LHCN-M2 (cell line): ENCODE measurements around the gene AGTPBP1. TPM values are rescaled to one million over a fixed set of nuclear protein-coding genes. Genes with fewer than 3 reads are reported as not detected.
A peak's percentile ranks its signal among the peaks of the same experiment; 100 is the strongest.
"Not testable (repeated sequence)": the region's sequence is repeated elsewhere in the genome, so short reads cannot be mapped to it uniquely, and the experiment has no call there.

Source experiments
- DNase-seq: peaks from one replicate; pipeline ENCODE4 v3.0.0-alpha.2; 2012; ENCODE audit warnings: low read depth
- total RNA-seq: library from RNA; depleted of rRNA; stranded (reverse); fragments of >200 nt; gene quantifications from 2 replicates; pipeline ENCODE4 v1.2.3, GENCODE V29; 2014

Gene AGTPBP1
- total RNA-seq, 1 experiment from 2014 or later, result 4.8 TPM

DNA sequence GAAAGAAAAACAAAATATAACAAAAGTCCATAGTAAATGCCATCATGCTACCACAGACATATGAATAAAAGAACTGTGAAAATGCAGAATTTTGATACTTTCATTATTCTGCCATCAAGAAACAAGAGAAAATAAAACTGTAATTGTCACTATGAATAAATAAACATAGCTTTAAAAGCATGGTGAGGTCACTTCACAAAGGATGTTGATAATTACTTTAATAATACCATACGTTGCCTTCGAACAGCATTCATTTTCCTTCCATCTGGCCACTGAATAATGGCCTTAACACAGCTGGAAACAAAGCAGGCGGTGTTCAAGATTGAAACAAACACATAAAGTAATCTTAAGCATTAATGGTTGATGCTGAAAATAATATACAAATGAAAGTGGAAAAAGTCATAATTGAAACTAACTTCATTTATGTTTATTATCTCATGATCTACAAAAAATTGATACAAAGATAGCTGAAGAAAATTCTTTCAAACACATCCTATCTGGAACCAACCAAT lies 102.0 kb downstream of the AGTPBP1 start:
- no peak for DNase-seq

DNA sequence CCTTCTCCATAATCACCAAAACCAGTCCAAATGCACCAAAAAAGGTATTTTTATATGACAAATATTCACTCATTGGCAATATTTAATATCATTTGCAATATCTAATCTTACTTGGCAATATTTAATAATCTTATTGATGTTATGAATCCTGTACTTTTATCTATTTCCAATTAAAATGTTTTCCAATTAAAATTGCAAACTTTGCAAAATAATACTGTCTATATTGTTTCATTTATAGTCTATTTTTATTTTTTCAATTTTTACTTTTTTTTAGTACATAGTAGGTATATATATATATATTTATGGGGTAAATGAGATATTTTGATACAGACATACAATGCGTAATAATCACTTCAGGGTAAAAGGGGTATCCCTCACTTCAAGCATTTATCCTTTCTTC lies 109.9 kb downstream of the AGTPBP1 start:
- DNase-seq, result no peak

DNA sequence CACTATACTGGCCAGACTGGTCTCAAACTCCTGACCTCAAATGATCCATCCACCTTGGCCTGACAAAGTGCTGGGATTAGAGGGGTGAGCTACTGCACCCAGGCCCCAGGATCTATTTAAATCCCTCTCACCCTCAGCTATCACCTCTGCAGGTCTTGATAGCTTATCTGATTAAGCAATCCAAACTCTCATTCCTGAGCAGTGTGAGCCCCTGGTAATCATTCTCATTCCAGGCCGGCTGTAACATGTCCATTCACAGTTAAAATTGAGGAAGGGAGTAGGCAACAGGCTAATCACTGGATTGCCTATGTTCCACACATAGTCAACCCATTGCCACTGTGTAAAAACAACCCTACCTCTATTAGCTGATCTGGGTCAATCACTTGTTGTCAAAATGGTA lies 111.1 kb downstream of the AGTPBP1 start:
- no peak for DNase-seq

DNA sequence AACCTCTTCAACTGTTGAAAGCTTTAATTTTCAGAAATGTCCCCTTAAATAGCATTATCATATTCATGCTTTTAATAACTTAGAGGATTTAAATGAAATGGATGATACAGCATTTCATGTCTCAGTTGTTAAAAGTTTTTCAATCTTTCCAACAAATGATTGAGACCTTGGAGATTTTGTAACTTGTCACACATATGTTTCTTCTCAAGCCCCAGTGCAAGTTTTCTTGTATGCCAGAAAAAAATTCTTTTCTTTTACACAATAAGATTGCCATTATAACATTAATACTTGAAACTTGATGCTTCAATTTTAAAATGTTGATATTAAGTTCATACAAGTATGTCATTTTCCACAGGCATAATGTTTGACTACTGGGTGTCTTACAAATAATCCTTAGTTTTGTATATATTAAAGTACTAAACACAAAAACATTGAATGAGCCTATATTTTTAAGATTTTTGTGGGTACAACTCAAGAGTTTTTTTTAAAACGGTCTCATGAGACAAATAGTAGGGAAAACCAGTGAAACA lies 124.5 kb downstream of the AGTPBP1 start:
- DNase-seq, result no peak

DNA sequence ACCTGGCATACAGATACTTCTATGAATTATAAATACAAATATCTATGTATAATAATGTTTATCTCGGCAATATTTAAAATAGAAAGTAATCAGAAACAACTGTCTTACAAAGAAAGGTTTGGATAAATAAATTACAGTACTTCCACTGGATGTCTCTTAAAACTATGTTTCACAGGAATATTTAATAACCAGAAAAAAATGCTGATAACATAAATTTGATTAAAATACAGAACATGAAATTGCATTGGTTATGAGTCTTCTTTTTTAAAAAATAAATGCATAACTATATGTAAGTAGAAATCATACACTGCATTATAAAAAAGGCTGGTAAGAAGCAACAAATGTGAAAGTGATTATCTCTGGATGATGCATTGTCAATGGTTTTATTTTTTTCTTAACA lies 126.0 kb downstream of the AGTPBP1 start:
- no peak for DNase-seq

DNA sequence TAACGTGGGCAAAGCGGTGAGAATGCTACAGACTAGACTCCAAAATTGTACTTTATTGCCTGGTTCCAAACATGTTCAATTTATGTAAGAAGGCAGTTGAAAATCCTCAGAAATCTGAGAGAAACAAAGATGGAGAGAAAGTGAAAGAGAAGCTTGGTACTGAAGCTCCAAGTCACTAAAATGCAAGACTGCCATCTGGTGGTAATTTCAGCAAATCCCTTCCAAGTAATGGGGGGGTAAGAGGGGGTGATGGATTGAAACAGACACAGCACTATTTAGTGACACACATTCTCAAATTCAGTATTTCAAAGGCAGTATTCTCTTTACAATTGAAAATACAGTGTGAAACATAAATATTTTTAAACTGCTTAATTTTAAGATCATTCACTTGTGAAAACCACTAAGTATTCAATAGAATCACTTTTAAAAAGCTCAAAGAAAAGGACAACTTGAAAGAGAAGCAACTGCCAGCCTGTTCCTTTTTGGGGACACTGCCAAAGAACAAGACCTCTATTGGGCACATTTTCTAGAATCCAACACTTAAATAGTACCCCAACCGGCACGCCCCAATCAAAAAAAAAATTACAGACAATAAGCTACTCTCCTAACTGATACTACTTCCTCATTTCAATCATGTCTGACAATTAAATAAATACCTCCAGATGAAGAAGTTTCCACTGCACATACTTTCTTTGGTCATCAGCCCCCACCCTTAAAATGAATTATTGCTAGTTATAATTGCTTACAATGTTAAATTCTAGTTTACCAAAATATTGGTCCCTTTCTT lies 131.5 kb downstream of the AGTPBP1 start:
- DNase-seq, result peak; percentile 76

DNA sequence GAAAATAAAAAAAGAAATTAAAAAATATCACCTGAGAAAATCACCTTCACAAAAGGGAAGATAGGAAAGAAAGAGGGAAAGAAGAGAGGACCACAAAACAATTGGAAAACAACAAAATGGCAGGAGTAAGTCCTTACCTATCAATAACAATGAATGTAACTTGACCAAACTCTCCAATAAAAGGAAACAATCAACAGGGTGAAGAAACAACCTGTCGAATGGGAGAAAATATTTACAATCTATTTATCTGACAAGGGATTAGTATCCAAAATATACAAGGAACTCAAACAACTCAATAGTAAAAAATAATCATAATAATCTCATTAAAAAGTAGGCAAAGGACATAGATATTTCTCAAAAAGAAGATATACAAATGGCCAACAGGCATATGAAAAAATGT lies 135.8 kb downstream of the AGTPBP1 start:
- no peak for DNase-seq

DNA sequence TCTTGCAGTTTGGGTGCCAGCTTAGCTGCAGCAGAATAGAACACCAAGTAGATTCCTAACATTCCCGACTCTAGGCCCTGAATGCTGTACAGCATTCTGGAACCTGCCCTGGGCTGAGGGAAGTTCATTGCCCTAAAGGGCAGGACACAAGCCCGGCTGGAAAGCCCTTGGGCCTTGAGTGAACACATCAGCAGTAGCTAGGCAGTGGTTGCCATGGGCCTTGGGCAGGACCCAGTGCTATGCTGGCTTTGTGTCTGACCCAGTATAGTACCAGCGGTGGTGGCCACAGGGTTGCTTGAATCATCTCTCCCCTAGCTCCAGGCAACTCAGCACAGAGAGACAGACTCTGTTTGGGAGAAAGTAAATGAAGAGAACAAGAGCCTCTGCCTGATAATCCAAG lies 137.8 kb downstream of the AGTPBP1 start:
- no peak for DNase-seq

DNA sequence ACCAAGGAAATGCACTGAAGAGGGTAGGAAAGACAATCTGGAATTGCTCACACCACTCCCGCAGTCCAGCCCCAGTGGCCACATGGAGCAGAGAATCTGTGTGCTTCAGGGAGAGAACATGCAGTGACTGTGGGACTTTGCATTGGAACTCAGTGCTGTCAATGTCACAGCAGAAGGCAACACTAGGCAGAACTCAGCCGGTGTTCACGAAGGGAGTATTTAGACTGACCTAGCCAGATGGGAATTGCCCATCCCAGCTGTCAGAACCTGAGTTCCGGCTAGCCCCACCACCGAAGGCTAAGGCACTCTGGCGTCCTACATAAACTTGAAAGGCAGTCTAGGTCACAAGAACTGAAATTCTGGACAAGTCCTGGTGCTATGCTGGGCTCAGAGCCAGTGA lies 139.0 kb downstream of the AGTPBP1 start:
- no peak for DNase-seq

DNA sequence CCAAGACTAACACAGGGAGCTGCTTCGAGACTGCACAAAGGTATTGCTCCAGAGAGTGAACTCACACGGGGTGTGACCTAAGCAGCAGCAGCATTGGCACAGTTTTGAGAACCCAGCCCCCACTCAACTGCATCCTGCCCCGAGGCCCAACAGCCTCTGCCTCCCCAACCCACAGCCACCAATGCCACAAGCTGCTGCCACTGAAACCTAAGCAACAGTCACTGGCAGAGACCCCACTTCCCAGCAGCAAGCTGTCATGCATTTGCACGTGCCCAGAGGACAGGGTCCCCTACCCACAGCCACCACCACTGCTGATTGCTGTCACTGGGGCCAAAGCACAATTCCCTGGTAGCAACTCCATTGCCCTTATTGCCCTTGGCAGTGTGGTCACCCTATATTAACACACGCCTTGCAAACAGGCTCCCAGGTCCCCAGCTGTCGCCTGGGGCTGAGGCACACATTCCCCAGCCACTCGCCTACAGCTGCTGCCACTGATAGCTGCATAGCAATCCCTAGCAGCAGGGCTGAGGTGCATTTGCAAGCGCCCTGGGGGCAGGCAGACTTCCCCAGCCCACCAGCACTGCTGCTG lies 141.0 kb downstream of the AGTPBP1 start:
- no peak for DNase-seq

DNA sequence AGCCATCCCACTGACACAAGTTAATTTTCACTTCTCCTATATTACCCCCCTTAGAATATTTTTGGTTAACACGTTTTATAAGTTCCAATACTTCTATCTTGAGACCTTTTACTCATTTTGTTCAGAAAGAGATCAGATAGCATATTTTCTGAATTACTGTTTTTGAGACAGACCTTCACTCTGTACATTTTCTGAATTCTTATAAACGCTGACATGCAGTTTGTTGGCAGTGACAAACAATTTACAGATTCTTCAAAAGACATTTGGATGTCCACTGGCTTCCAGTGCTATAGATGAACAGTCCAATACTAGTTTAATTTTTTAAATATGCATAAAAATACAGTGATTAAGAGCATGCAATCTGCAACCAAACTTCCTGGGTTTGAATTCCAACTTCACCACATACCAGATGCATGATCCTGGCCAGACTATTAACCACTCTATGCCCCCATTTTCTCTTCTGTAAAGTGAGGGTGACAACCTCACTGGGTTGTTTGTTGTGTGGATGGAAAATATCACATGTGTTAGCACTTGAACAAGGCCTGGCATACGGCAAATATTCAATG lies 142.1 kb downstream of the AGTPBP1 start:
- no peak for DNase-seq

DNA sequence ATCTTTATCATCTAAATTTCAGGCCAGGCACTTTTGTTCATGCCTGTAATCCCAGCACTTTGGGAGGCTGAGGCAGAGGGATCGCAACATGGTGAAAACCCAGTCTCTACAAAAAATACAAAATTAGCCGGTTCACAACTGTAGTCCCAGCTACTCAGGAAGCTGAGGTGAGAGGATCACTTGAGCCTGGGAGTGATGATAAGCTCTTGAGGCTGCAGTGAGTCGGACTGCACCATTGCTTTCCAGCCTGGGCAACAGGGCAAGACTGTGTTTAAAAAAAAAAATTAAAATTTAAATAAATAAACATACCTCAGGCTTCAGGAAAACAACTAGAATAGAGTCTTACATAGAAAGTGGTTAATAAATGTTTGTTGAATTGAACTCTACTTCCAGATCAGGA lies 147.4 kb downstream of the AGTPBP1 start:
- no peak for DNase-seq

DNA sequence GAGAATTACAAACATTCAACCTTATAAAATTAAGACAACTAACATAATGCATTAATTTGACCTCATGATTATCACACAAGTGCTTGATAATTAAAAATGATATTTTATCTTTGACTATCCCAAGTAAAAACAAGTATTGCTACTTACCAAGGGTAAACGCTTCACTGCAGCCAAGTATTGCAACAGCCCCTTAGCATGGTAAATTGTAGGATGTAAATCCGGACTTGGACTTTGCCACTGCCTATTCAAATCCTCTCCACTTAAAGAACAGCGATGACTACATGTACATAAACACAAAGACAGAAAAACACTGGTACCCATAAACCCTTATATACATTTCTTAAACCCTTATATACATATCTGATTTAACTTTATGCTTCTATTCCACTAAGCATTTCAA lies 155.1 kb downstream of the AGTPBP1 start:
- no peak for DNase-seq

DNA sequence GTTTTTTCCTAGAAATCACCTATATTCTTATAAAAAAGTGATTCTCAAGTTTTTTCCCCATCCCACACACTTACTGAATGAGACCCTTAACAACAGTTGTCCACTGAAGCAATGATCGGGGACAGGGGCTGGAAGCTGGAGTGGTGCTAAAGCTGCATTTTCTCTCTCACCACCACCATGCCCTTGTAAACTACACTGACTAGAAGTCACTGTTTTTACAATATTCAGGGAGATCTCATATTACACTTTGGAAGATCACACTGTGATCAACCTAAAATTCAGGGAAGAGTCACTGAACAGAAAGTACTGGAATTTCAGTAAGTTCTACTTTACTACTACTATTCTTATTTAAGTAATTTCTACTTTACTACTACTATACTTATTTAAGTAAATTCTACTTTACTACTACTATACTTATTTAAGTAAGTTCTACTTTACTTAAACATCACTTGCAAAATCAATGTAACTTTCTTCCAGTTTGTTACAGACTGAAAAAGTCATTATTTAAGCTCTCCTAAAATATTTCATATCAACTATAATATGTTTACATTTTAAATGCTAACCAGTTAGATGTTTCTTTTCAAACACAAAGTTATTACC lies 164.3 kb downstream of the AGTPBP1 start:
- no peak for DNase-seq

DNA sequence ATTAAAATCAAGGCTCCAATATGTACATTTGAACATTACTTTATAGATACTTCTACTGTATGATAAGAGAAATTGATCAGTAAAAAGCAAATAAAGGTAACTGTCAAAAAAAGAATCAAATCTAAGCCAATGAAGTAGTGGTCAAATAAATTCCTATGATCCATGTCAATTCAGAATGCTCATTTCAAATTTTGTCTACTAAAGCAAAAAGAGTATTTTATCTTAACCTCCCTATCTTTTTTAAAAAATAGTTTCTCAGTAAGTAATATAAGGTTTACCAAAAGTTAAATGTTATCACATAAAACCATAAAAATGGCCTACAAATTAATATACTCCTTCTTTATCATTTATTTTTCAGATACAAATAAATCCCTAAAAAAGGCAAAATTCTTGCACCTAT lies 165.9 kb downstream of the AGTPBP1 start:
- no peak for DNase-seq

DNA sequence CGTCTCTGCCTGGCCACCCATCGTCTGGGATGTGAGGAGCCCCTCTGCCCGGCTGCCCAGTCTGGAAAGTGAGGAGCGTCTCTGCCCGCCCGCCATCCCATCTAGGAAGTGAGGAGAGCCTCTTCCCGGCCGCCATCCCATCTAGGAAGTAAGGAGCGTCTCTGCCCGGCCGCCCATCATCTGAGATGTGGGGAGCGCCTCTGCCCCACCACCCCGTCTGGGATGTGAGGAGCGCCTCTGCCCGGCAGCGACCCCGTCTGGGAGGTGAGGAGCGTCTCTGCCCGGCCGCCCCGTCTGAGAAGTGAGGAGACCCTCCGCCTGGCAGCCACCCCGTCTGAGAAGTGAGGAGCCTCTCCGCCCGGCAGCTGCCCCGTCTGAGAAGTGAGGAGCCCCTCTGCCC lies 168.2 kb downstream of the AGTPBP1 start:
- DNase-seq, result not testable (repeated sequence)

DNA sequence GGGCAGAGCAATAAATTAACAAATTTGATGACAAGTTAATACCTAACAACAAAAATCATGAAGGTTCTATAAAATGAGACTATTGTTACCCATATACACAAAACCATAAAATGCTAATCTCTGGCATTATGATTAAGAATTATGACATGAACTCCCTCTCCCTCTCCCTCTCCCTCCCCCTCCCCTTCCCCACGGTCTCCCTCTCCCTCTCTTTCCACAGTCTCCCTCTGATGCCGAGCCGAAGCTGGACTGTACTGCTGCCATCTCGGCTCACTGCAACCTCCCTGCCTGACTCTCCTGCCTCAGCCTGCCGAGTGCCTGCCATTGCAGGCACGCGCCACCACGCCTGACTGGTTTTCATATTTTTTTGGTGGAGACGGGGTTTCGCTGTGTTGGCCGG lies 168.8 kb downstream of the AGTPBP1 start:
- not testable (repeated sequence) for DNase-seq

DNA sequence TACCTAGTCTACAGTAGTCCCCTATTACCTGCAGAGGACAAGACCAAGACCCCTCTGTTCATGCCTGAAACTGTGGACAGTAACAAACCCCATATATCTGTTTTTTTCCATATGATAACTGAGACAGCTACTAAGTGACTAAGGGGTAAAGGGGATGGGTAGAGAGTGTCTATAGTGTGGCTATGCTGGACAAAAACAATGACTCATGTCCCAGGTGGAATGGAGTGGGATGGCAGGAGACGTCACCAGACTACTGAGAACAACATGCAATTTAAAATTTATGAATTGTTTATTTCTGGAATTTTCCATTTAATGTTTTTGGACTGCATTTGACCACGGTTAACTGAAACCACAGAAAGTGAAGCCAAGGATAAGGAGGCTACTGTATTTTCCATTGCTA lies 171.8 kb downstream of the AGTPBP1 start:
- peak; percentile 33 for DNase-seq

DNA sequence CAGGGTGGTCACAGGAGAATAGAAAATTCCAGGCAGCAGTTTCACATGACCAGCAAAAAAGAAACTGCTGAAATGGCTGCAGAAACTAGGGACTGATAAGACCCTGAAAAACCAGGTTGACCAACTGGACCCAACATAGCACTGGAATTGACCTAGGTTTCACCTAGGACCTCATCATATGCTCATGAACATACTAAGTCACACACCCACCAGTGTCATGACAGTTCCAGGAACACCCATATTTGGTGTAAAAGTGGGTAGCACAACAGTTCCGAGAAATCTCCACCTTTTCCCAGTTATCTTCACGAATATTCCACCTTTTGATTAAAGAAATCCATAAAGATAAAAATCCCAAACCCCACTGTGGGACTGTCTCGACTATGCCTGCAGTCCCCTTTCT lies 182.2 kb downstream of the AGTPBP1 start:
- no peak for DNase-seq

DNA sequence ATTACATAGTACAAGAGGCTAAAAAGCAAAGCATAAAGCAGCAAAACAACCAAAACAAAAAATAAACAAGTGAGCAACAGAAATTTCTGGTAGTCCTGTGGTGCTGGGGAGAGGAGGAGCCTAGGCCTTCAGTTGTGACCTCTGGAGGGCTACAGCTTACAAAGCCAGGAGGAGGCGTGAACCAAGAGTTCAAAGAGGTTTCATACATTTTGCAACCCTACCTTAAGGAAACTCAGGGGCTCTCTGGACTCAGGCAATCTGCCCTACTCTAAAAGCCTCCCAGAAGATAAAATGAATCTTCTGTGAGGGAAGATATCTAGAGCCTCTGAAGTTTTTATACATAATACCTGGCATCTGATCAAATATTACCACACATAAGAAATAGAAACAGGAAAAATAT lies 187.4 kb downstream of the AGTPBP1 start:
- no peak for DNase-seq

DNA sequence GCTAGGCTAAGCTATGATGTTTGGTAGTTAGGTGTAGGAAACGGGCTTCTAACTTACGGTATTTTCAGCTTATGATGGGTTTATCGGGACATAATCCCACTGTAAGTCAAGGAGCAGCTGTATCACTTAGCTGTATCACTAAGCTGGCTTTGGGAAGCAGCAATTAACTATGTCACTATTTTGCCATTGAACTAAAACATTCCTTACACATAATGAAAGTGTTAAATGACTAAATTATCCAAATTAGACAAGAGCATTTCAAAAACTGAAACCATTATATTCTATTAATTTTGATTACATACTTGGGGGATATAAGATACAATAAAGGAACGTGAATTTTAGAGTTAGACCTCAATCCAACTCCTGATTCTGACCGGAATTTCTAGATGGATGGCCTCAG lies 188.3 kb downstream of the AGTPBP1 start:
- no peak for DNase-seq

DNA sequence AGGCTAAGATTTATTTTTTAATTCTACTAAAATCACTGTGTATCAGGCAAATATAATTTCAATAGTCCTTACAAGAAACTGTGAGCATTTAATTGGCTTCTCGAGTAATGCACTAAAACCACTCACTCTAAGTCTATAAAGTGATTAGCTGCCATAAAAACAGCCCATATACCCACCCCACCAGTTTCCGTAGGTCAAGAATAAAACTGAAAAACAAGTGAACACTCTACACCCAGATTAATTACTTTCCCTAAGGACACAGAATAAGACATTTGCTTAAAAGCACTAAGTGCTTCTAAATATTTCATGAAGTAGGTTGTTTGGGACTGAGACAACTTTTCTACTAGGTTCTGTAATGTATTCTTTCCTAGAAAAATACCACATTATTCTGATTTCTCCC lies 194.2 kb downstream of the AGTPBP1 start:
- DNase-seq, result no peak
